AG04450 (cell line): ENCODE results near the gene TMEM95. TPM values are rescaled to one million over a fixed set of nuclear protein-coding genes. Genes with fewer than 3 reads are reported as not detected.

Source experiments
- CTCF ChIA-PET: fragments of 300-600, 350-600 bp; formaldehyde crosslinking; extraction: SDS; loops from one replicate; lab custom pipeline; 2022; ENCODE audit warnings: antibody characterized with exemption, inconsistent platforms; lab: Charles Lee
- POLR2A ChIA-PET: fragments of 350-600 bp; formaldehyde crosslinking; extraction: SDS; loops from one replicate; lab custom pipeline; 2021; ENCODE audit warnings: antibody characterized with exemption, inconsistent platforms; lab: Yijun Ruan, JAX
- DNase-seq: peaks from one replicate; pipeline ENCODE4 v3.0.0-alpha.2; 2011; ENCODE audit warnings: low read depth, low spot score
- H3K27ac ChIP-seq: one replicate; pipeline ENCODE4 v1.5.1; 2012; ENCODE audit warnings: low read depth, low read length, control low read depth
- H3K27me3 ChIP-seq: one replicate; pipeline ENCODE4 v1.6.0; 2012; ENCODE audit warnings: low read length; ENCODE audit not compliant: control insufficient read depth, insufficient read depth
- H3K4me3 ChIP-seq: 2 replicates; pipeline ENCODE4 v1.5.1; 2011; ENCODE audit warnings: mild to moderate bottlenecking, low read depth, low read length, control low read depth
- H3K9me3 ChIP-seq: 2 replicates; pipeline ENCODE4 v1.5.1; 2012; ENCODE audit warnings: low read length; ENCODE audit not compliant: control insufficient read depth, insufficient read depth
- polyA plus RNA-seq: library from polyadenylated mRNA; depleted of rRNA; stranded (reverse); fragments of >200 nt; gene quantifications from 2 replicates; pipeline ENCODE4 v1.2.3, GENCODE V29; 2011
- TF ChIP-seq, protein P1 (sequence below): IDR thresholded peaks from 2 replicates; pipeline ENCODE4 v1.5.1; 2011; ENCODE audit warnings: low read depth, low read length, control low read depth, inconsistent platforms

TMEM95 gene
- polyA plus RNA-seq, 1 experiment, result not detected

- POLR2A ChIA-PET, result no interaction called here
- Histone ChIP-seq H3K4me3 (no peak overlapping the region), H3K9me3 (no peaks in the 10 kb centered on the region; the same call in 1 of the 2 replicates), H3K27ac (no peak overlapping the region), H3K27me3 (peaks cover 6% of the 10 kb centered on the region)
- TF ChIP-seq, protein P1, sequence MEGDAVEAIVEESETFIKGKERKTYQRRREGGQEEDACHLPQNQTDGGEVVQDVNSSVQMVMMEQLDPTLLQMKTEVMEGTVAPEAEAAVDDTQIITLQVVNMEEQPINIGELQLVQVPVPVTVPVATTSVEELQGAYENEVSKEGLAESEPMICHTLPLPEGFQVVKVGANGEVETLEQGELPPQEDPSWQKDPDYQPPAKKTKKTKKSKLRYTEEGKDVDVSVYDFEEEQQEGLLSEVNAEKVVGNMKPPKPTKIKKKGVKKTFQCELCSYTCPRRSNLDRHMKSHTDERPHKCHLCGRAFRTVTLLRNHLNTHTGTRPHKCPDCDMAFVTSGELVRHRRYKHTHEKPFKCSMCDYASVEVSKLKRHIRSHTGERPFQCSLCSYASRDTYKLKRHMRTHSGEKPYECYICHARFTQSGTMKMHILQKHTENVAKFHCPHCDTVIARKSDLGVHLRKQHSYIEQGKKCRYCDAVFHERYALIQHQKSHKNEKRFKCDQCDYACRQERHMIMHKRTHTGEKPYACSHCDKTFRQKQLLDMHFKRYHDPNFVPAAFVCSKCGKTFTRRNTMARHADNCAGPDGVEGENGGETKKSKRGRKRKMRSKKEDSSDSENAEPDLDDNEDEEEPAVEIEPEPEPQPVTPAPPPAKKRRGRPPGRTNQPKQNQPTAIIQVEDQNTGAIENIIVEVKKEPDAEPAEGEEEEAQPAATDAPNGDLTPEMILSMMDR, result no peak
- CTCF ChIA-PET, result no interaction called here
- no peak for DNase-seq
These were observed 19.4 kb downstream of the TMEM95 start for GRCh38 chr17:7374353-7374752.

DNA sequence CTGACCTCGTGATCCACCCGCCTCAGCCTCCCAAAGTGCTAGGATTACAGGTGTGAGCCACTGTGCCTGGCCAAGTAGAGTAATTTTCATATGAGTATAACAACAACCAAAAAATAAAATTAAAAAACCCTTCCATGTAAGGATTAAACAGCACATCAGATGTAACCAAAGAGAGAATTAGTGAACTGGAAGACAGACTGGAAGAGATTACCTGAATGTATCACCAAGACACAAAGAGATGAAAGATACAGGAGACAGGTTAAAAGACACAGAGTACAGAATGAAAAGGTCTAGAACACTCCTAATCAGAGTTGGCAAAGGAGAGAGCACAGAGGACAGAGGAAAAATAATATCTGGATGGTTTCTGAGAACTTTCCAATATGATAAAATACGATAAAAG is 24.2 kb downstream of the TMEM95 start:
- peaks cover 37% of the 10 kb centered on the region for H3K27me3 ChIP-seq
- ChIA-PET CTCF (no interaction called here), POLR2A (no interaction called here)
- DNase-seq, result no peak
- peaks cover 8% of the 10 kb centered on the region for H3K9me3 ChIP-seq
- TF ChIP-seq, protein P1, result no peak
- no peak overlapping the region for H3K4me3 ChIP-seq
- no peak overlapping the region for H3K27ac ChIP-seq

DNA sequence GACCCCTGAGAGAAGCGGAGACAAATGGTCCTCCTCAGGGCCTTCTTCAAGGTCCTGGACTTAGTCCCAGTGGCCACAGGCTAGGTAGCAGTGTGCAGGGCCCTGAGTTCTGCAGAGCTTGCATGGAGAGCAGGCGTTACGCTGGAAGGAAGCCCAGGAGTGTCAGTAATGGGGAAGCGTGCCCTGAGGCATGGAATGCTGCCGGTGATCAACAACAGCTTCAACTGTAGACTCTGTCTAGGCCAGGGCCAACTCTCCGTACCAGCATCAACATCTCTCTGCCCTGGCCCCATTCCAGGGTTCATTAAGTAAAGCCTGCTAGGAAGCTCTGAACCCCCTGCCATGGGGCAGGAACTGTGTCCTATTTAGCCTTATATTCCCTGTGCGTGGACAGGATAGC is 25.4 kb downstream of the TMEM95 start:
- Histone ChIP-seq H3K27me3 (peaks cover 37% of the 10 kb centered on the region), H3K4me3 (no peak overlapping the region), H3K27ac (no peak overlapping the region), H3K9me3 (peaks cover 8% of the 10 kb centered on the region)
- ChIA-PET CTCF (interaction anchor here (1.1 kb wide), 1 partner anchor 180 kb away, joined by 3 read pairs; no protein-coding TSS in a partner anchor), POLR2A (interaction anchor here (0.6 to 0.8 kb wide), 3 partner anchors 14 to 53 kb away, joined by 3 to 7 read pairs (median 3); partner anchors contain the start of genes PLSCR3 and TMEM256)
- TF ChIP-seq, protein P1, result no peak
- no peak for DNase-seq

- TF ChIP-seq, protein P1, result no peak
- H3K27me3 ChIP-seq, result peaks cover 37% of the 10 kb centered on the region
- DNase-seq, result no peak
- CTCF ChIA-PET, result interaction anchor here (1.1 kb wide), 1 partner anchor 179 kb away, joined by 3 read pairs; no protein-coding TSS in a partner anchor
- no peak within 1 kb of the TSS for H3K27ac ChIP-seq
- POLR2A ChIA-PET, result interaction anchor here (0.8 kb wide), 1 partner anchor 13 kb away, joined by 3 read pairs; the partner anchor contains the start of gene PLSCR3
- peaks cover 8% of the 10 kb centered on the region for H3K9me3 ChIP-seq
- H3K4me3 ChIP-seq, result peak within 1 kb of the TSS; percentile 22
These were observed 26.1 kb downstream of the TMEM95 start, which contains the start of gene TNK1 for GRCh38 chr17:7380855-7381683. TNK1 (plus strand) TSS chr17:7381089; CDS start chr17:7382927, 1,838 bp downstream.

DNA sequence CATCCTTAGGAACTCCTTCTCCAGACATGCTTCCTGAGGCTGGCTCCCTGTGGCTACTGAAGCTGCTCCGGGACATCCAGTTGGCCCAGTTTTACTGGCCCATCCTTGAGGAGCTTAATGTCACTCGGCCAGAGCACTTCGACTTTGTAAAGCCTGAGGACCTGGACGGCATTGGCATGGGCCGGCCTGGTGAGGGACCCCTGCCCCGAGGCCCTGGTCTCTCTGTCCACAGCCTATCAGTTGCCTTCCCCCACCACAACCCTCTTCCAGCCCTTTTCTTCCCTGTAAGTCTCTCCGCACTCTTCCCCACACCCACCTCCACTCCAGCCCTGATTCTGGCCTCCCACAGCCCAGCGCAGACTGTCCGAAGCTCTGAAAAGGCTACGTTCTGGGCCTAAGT is 27.9 kb downstream of the TMEM95 start:
- no peak overlapping the region for H3K27ac ChIP-seq
- DNase-seq, result no peak
- H3K27me3 ChIP-seq, result peaks cover 37% of the 10 kb centered on the region
- POLR2A ChIA-PET, result interaction anchor here (0.6 kb wide), 1 partner anchor 150 kb away, joined by 5 read pairs; no protein-coding TSS in a partner anchor
- no peak overlapping the region for H3K4me3 ChIP-seq
- CTCF ChIA-PET, result no interaction called here
- TF ChIP-seq, protein P1, result no peak
- peaks cover 8% of the 10 kb centered on the region for H3K9me3 ChIP-seq
